ENCODE measurements around the gene PRM2. TPM values are rescaled to one million over a fixed set of nuclear protein-coding genes. Genes with fewer than 3 reads are reported as not detected.

Gene PRM2
- total RNA-seq, 4 donors from 2014 or later: not detected

- Histone ChIP-seq H3K36me3 (no peaks in the 10 kb centered on the region), H3K4me1 (peaks cover 4 to 21% (median 15%) of the 10 kb centered on the region in 4 donors), H3K9me3 (no peaks in the 10 kb centered on the region), H3K27me3 (no peaks in the 10 kb centered on the region), H3K27ac (peak overlapping the region in 1 of 4 donors; percentile 77), H3K4me3 (no peak overlapping the region)
- DNase-seq: no peak
- TF ChIP-seq, protein P1, sequence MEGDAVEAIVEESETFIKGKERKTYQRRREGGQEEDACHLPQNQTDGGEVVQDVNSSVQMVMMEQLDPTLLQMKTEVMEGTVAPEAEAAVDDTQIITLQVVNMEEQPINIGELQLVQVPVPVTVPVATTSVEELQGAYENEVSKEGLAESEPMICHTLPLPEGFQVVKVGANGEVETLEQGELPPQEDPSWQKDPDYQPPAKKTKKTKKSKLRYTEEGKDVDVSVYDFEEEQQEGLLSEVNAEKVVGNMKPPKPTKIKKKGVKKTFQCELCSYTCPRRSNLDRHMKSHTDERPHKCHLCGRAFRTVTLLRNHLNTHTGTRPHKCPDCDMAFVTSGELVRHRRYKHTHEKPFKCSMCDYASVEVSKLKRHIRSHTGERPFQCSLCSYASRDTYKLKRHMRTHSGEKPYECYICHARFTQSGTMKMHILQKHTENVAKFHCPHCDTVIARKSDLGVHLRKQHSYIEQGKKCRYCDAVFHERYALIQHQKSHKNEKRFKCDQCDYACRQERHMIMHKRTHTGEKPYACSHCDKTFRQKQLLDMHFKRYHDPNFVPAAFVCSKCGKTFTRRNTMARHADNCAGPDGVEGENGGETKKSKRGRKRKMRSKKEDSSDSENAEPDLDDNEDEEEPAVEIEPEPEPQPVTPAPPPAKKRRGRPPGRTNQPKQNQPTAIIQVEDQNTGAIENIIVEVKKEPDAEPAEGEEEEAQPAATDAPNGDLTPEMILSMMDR (IDR thresholded peaks at IDR 0.05): no peak
- no peak for TF ChIP-seq POLR2A (IDR thresholded peaks at IDR 0.05)
Observed at GRCh38 chr16:11298143-11298900, 22.0 kb upstream of the PRM2 start.

DNA sequence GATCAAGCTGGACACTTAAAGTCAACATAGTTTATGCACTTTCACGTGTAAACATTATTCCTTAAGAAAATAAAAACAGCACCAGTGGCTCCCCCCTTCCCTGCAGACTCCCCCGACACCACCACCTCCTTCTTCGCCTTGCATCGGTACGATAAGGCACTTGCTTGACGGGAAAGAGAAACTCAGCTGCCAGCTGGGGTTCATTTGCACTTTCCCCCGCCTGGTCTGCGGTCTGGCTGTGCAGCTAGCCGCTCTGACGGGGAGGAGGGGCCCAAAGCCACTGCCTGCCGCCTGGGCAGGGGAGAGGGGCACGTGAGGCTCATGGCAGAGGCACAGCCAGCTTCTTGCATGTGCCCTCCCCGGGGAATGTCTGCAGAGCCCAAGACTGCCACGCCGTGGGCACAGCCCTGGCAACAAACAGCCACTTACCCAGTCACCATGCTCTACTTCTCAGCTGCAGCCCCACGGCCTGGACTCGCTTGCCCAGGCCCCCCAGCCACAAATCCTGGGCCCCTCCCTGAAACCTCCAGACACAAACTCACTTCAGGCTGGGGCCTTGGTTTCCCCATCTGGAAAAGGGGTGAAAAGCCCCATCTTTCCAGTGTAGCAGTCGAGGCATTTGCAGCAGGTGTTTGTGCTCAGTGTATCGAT lies 21.3 kb upstream of the PRM2 start:
- TF ChIP-seq POLR2A (IDR thresholded peaks at IDR 0.05): no peak
- TF ChIP-seq, protein P1 (IDR thresholded peaks at IDR 0.05): peak in 4 of 6 experiments; percentile 7 to 25 (median 18)
- no peaks in the 10 kb centered on the region for H3K27me3 ChIP-seq
- peak; percentile 66 to 94 (median 92) for DNase-seq
- H3K9me3 ChIP-seq: no peaks in the 10 kb centered on the region
- H3K36me3 ChIP-seq: no peaks in the 10 kb centered on the region
- H3K27ac ChIP-seq: peak overlapping the region in 1 of 4 donors; percentile 77
- H3K4me1 ChIP-seq: peaks cover 4 to 21% (median 15%) of the 10 kb centered on the region in 4 donors
- H3K4me3 ChIP-seq: peak overlapping the region in 3 of 4 donors; percentile 23 to 38 (median 31)

- no peaks in the 10 kb centered on the region for H3K27me3 ChIP-seq
- no peak for TF ChIP-seq POLR2A (IDR thresholded peaks at IDR 0.05)
- TF ChIP-seq, protein P1 (IDR thresholded peaks at IDR 0.05): no peak
- H3K27ac ChIP-seq: peak overlapping the region in 1 of 4 donors; percentile 77
- peak overlapping the region in 3 of 4 donors; percentile 23 to 38 (median 31) for H3K4me3 ChIP-seq
- no peaks in the 10 kb centered on the region for H3K9me3 ChIP-seq
- H3K4me1 ChIP-seq: peaks cover 4 to 21% (median 15%) of the 10 kb centered on the region in 4 donors
- H3K36me3 ChIP-seq: no peaks in the 10 kb centered on the region
- DNase-seq: peak in 1 of 3 donors; percentile 56
Observed at GRCh38 chr16:11296706-11297491, 20.6 kb upstream of the PRM2 start.

GRCh38 chr16:11296351-11296705 lies 20.0 kb upstream of the PRM2 start:
- Histone ChIP-seq H3K27ac (peak overlapping the region in 1 of 4 donors; percentile 77), H3K36me3 (no peaks in the 10 kb centered on the region), H3K4me1 (peaks cover 4 to 21% (median 15%) of the 10 kb centered on the region in 4 donors), H3K27me3 (no peaks in the 10 kb centered on the region), H3K4me3 (no peak overlapping the region), H3K9me3 (no peaks in the 10 kb centered on the region)
- no peak for DNase-seq
- TF ChIP-seq, protein P1 (IDR thresholded peaks at IDR 0.05): no peak
- TF ChIP-seq POLR2A (IDR thresholded peaks at IDR 0.05): no peak

DNA sequence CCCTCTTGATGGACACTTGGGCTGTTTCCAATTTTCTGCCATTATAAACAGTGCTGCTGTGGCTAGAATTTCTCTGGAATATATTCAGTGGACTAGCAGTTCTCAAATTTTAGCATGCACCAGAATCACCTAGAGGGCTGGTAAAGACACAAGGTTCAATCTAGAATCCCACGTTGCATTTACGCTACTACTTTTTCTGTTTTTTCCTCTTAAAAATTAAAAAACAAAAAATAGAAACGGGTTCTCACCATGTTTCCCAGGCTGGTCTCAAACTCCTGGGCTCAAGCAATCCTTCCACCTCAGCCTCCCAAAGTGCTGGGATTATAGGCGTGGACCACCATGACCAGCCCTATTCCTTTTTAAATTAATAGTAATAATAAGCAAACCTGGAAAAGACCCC lies 19.4 kb upstream of the PRM2 start:
- H3K27ac ChIP-seq: no peak overlapping the region
- no peak for TF ChIP-seq POLR2A (IDR thresholded peaks at IDR 0.05)
- TF ChIP-seq, protein P1 (IDR thresholded peaks at IDR 0.05): no peak
- no peak for DNase-seq
- no peaks in the 10 kb centered on the region for H3K9me3 ChIP-seq
- no peak overlapping the region for H3K4me3 ChIP-seq
- peaks cover 4 to 21% (median 15%) of the 10 kb centered on the region in 4 donors for H3K4me1 ChIP-seq
- no peaks in the 10 kb centered on the region for H3K27me3 ChIP-seq
- no peaks in the 10 kb centered on the region for H3K36me3 ChIP-seq

All from Peyer's patch (tissue), 4 donors.